ENCODE measurements around the gene PLXNB1. TPM values are rescaled to one million over a fixed set of nuclear protein-coding genes. Genes with fewer than 3 reads are reported as not detected.

PLXNB1 gene
- total and polyA plus RNA-seq, 2 of the 13 experiments (the other 11 are each of a cell fraction or from before 2014, with no cell fraction given), result 86.0 to 143 TPM

GRCh38 chr3:48439820-48440589 lies 10.1 kb upstream of the PLXNB1 start, which contains the start of the genes CCDC51 and TMA7 (continued):
- no peak for TF ChIP-seq RNF219 (CRISPR knock-in tag; IDR thresholded peaks at IDR 0.05)
- 0 out of 2 replicates have a peak, but pooled peaks have one; percentile 8 for TF ChIP-seq RFXAP (CRISPR knock-in tag; IDR thresholded peaks at IDR 0.05; ENCODE audit: borderline replicate concordance)
- TF ChIP-seq HNF4A (CRISPR knock-in tag; IDR thresholded peaks at IDR 0.05), result no peak
- no peak for TF ChIP-seq ZBTB42 (CRISPR knock-in tag; IDR thresholded peaks at IDR 0.05)
- no peak for TF ChIP-seq EP300 (IDR thresholded peaks at IDR 0.05; ENCODE audit: low read depth in 2 of 2, low read length in 2 of 2)
- peak; percentile 25; the same call in 1 of the 2 replicates for TF ChIP-seq EP300 (CRISPR knock-in tag; IDR thresholded peaks at IDR 0.05; ENCODE audit: borderline replicate concordance)
- TF ChIP-seq TBX2 (CRISPR knock-in tag; IDR thresholded peaks at IDR 0.05; ENCODE audit: borderline replicate concordance), result peak; percentile 92
- TF ChIP-seq TEAD2 (CRISPR knock-in tag; IDR thresholded peaks at IDR 0.05), result no peak
- TF ChIP-seq ZNF205 (CRISPR knock-in tag; IDR thresholded peaks at IDR 0.05), result no peak
- peak; percentile 90 for TF ChIP-seq ZFX (CRISPR knock-in tag; IDR thresholded peaks at IDR 0.05; ENCODE audit: low read depth)
- TF ChIP-seq SRSF1 (optimal IDR thresholded peaks at IDR 0.05; ENCODE audit: low read depth, low read length), result peak; percentile 82
- TF ChIP-seq ZMYM2 (CRISPR knock-in tag; IDR thresholded peaks at IDR 0.05), result no peak
- no peak for TF ChIP-seq ARNT (IDR thresholded peaks at IDR 0.05)
- peak; percentile 68; the same call in 1 of the 2 replicates for TF ChIP-seq KDM5A (IDR thresholded peaks at IDR 0.05; ENCODE audit: borderline replicate concordance, low read length)
- peak; percentile 95 for TF ChIP-seq TFDP2 (CRISPR knock-in tag; IDR thresholded peaks at IDR 0.05)
- TF ChIP-seq ZNF503 (CRISPR knock-in tag; IDR thresholded peaks at IDR 0.05), result no peak
- TF ChIP-seq NFE2L2 (IDR thresholded peaks at IDR 0.05; ENCODE audit: low read length), result no peak
- TF ChIP-seq HBP1 (CRISPR knock-in tag; IDR thresholded peaks at IDR 0.05; ENCODE audit: low read depth), result 0 out of 2 replicates have a peak, but pooled peaks have one; percentile 14
- no peak for TF ChIP-seq GLMP (CRISPR knock-in tag; IDR thresholded peaks at IDR 0.05; ENCODE audit: borderline replicate concordance)
- no peak for TF ChIP-seq ZNF850 (CRISPR knock-in tag; conservative IDR thresholded peaks at IDR 0.05)
- no peak for TF ChIP-seq SP1 (IDR thresholded peaks at IDR 0.05)
- peak; percentile 69 for TF ChIP-seq SP1 (CRISPR knock-in tag; IDR thresholded peaks at IDR 0.05)
- peak; percentile 97; the same call in 1 of the 2 replicates for TF ChIP-seq ZNF674 (CRISPR knock-in tag; IDR thresholded peaks at IDR 0.05; ENCODE audit: low read depth)
- TF ChIP-seq IKZF1 (IDR thresholded peaks at IDR 0.05), result no peak

Measured in HepG2 (cell line).